Loucy (cell line): ENCODE measurements around the gene BRIP1.
"Not testable (repeated sequence)": the region's sequence is repeated elsewhere in the genome, so short reads cannot be mapped to it uniquely, and the experiment has no call there.

Experiments used
- H2AFZ ChIP-seq: fragments of 200-600 bp; sonication (generic); 2 replicates; pipeline ENCODE4 v1.6.0; 2016; ENCODE audit warnings: antibody characterized with exemption, mild to moderate bottlenecking, low read length, moderate library complexity
- H3F3A ChIP-seq: fragments of 200-600 bp; 2 replicates; pipeline ENCODE4 v1.6.0; 2016; ENCODE audit warnings: antibody characterized with exemption, low read depth, mild to moderate bottlenecking
- H3K27me3 ChIP-seq: fragments of 200-600 bp; sonication (generic); 2 replicates; pipeline ENCODE4 v1.6.1; 2014; ENCODE audit warnings: low read length, mild to moderate bottlenecking; ENCODE audit not compliant: insufficient read depth, poor library complexity, severe bottlenecking
- H3K36me3 ChIP-seq: fragments of 200-600 bp; sonication (generic); 2 replicates; pipeline ENCODE4 v1.6.1; 2016; ENCODE audit warnings: low read length; ENCODE audit not compliant: insufficient read depth
- H3K4me1 ChIP-seq: fragments of 200-600 bp; sonication (generic); 2 replicates; pipeline ENCODE4 v1.5.1; 2014; ENCODE audit warnings: low read length, mild to moderate bottlenecking; ENCODE audit not compliant: insufficient read depth, poor library complexity, severe bottlenecking
- H3K4me2 ChIP-seq: fragments of 200-600 bp; sonication (generic); 2 replicates; pipeline ENCODE4 v1.6.0; 2014; ENCODE audit warnings: antibody characterized with exemption, low read length, low read depth, mild to moderate bottlenecking; ENCODE audit not compliant: poor library complexity, severe bottlenecking
- H3K4me3 ChIP-seq: fragments of 200-600 bp; sonication (generic); 2 replicates; pipeline ENCODE4 v1.5.1; 2014; ENCODE audit warnings: low read length, mild to moderate bottlenecking, mixed read lengths; ENCODE audit not compliant: poor library complexity, severe bottlenecking
- H3K79me2 ChIP-seq: fragments of 200-600 bp; sonication (generic); 2 replicates; pipeline ENCODE4 v1.6.1; 2014; ENCODE audit warnings: low read length; ENCODE audit not compliant: insufficient read depth
- H3K9ac ChIP-seq: fragments of 200-600 bp; sonication (generic); 2 replicates; pipeline ENCODE4 v1.6.0; 2014; ENCODE audit warnings: mild to moderate bottlenecking, low read depth, low read length, moderate library complexity; ENCODE audit not compliant: poor library complexity, severe bottlenecking
- H3K9me2 ChIP-seq: fragments of 200-600 bp; sonication (generic); replicated peaks from 2 replicates; pipeline ENCODE4 v1.6.1; 2016; ENCODE audit warnings: low read depth, low read length, mixed read lengths
- H3K9me3 ChIP-seq: fragments of 200-600 bp; sonication (generic); 2 replicates; pipeline ENCODE4 v1.6.1; 2014; ENCODE audit warnings: mild to moderate bottlenecking, antibody characterized with exemption, low read length, low read depth; ENCODE audit not compliant: insufficient read depth
- H4K20me1 ChIP-seq: fragments of 200-600 bp; sonication (generic); 2 replicates; pipeline ENCODE4 v1.6.0; 2014; ENCODE audit warnings: antibody characterized with exemption, low read length, mild to moderate bottlenecking; ENCODE audit not compliant: insufficient read depth, poor library complexity, severe bottlenecking
- EZH2phosphoT487 ChIP-seq: fragments of 200-600 bp; IDR thresholded peaks from 2 replicates; pipeline ENCODE4 v1.6.1; 2018; ENCODE audit warnings: antibody characterized with exemption, mild to moderate bottlenecking, moderate library complexity, borderline replicate concordance
- TF ChIP-seq, protein P1 (sequence below): fragments of 200-600 bp; sonication (generic); conservative IDR thresholded peaks from 2 replicates; pipeline ENCODE4 v1.5.1; 2014; ENCODE audit warnings: mild to moderate bottlenecking, antibody characterized with exemption, low read length

BRIP1 gene

GRCh38 chr17:61862105-61862574 is 1.2 kb downstream of the BRIP1 start:
- TF ChIP-seq, protein P1, sequence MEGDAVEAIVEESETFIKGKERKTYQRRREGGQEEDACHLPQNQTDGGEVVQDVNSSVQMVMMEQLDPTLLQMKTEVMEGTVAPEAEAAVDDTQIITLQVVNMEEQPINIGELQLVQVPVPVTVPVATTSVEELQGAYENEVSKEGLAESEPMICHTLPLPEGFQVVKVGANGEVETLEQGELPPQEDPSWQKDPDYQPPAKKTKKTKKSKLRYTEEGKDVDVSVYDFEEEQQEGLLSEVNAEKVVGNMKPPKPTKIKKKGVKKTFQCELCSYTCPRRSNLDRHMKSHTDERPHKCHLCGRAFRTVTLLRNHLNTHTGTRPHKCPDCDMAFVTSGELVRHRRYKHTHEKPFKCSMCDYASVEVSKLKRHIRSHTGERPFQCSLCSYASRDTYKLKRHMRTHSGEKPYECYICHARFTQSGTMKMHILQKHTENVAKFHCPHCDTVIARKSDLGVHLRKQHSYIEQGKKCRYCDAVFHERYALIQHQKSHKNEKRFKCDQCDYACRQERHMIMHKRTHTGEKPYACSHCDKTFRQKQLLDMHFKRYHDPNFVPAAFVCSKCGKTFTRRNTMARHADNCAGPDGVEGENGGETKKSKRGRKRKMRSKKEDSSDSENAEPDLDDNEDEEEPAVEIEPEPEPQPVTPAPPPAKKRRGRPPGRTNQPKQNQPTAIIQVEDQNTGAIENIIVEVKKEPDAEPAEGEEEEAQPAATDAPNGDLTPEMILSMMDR, result no peak
- TF ChIP-seq EZH2phosphoT487, result no peak
- no peak overlapping the region for H2AFZ ChIP-seq

DNA sequence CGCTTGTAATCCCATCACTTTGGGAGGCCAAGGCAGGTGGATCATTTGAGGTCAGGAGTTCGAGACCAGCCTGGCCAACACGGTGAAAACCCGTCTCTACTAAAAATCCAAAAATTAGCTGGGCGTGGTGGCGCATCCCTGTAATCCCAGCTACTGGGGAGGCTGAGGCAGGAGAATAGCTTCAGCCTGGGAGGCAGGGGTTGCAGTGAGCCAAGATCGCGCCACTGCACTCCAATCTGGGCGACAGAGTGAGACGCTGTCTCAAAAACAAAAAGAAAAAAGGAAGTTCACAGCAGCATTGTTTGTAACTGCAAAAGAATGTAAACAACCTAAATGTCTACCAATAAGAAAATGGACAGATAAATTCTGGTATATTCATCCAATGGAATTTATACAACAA is 2.9 kb downstream of the BRIP1 start:
- H3F3A ChIP-seq, H3K9me2 ChIP-seq, H3K9me3 ChIP-seq, H2AFZ ChIP-seq, H3K27me3 ChIP-seq, H4K20me1 ChIP-seq: not testable (repeated sequence)
- Histone ChIP-seq H3K4me1 (peaks cover 51% of the 10 kb centered on the region), H3K36me3 (peaks cover 11% of the 10 kb centered on the region; the same call in 1 of the 2 replicates), H3K4me3 (peak overlapping the region; percentile 80), H3K9ac (peak overlapping the region; percentile 79), H3K4me2 (peak overlapping the region; percentile 90), H3K79me2 (peaks cover 56% of the 10 kb centered on the region)

More at GRCh38 chr17:61862105-61862574, 1.2 kb downstream of the BRIP1 start:
- Histone ChIP-seq H4K20me1 (peaks cover 9% of the 10 kb centered on the region), H3K4me3 (peak overlapping the region; percentile 80), H3K9me2 (no peaks in the 10 kb centered on the region), H3K27me3 (no peaks in the 10 kb centered on the region), H3K79me2 (peaks cover 43% of the 10 kb centered on the region), H3K4me1 (peaks cover 40% of the 10 kb centered on the region), H3F3A (0 out of 2 replicates have a peak, but pooled peaks cover 3% of the 10 kb centered on the region), H3K4me2 (peak overlapping the region; percentile 90), H3K9me3 (no peaks in the 10 kb centered on the region), H3K9ac (peak overlapping the region; percentile 79), H3K36me3 (peaks cover 5% of the 10 kb centered on the region; the same call in 1 of the 2 replicates)

DNA sequence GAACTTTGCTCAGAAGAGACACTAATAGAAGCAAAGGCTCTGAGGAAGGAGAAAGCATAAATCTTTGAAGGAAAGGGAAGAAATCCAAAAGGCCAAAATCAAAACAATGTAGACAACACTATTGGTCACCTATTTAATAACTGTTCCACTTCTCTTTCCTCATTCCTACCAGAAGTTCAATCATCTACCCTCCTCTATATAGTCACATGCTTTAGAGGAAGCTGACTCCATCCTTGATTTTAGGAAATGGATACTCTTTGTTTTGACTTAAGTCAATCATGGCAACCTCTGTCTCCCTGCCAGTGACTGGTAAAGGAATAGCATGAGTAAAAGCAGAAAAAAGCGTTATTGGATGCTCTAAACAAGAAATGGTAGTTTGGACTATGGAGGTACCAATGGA is 7.3 kb downstream of the BRIP1 start:
- Histone ChIP-seq H2AFZ (no peak overlapping the region), H4K20me1 (peaks cover 9% of the 10 kb centered on the region), H3F3A (0 out of 2 replicates have a peak, but pooled peaks cover 3% of the 10 kb centered on the region), H3K9me2 (no peaks in the 10 kb centered on the region), H3K79me2 (peaks cover 66% of the 10 kb centered on the region), H3K27me3 (no peaks in the 10 kb centered on the region), H3K4me1 (peaks cover 44% of the 10 kb centered on the region), H3K9ac (no peak overlapping the region), H3K4me3 (peak overlapping the region; percentile 7), H3K4me2 (peak overlapping the region; percentile 58), H3K36me3 (peaks cover 25% of the 10 kb centered on the region; the same call in 1 of the 2 replicates), H3K9me3 (no peaks in the 10 kb centered on the region)
- TF ChIP-seq, protein P1, result no peak
- no peak for TF ChIP-seq EZH2phosphoT487

DNA sequence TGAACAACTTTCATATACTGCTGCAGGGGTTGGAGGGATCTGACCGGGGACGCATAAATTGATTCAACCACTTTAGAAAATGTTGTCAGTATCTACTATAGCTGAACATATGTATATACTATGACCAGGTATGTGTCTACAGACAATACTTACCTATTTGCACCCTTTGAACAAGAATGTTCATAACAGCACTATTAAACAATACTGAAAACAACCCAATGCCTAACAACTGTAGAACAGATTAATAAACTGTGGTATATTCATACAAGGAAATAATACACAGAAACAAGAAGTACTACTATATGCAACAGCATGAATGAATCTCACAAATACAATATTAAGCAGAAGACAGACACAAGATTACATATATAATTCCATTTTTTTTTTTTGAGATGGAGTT is 10.5 kb downstream of the BRIP1 start:
- TF ChIP-seq, protein P1, result no peak
- TF ChIP-seq EZH2phosphoT487, result no peak
- 0 out of 2 replicates have a peak, but pooled peaks cover 3% of the 10 kb centered on the region for H3F3A ChIP-seq
- no peak overlapping the region for H3K9ac ChIP-seq
- peaks cover 28% of the 10 kb centered on the region; the same call in 1 of the 2 replicates for H3K36me3 ChIP-seq
- no peaks in the 10 kb centered on the region for H3K9me3 ChIP-seq
- peaks cover 25% of the 10 kb centered on the region for H3K4me1 ChIP-seq
- H3K4me3 ChIP-seq, result no peak overlapping the region
- no peaks in the 10 kb centered on the region for H3K9me2 ChIP-seq
- no peaks in the 10 kb centered on the region for H4K20me1 ChIP-seq
- peak overlapping the region; percentile 48 for H3K4me2 ChIP-seq
- peaks cover 42% of the 10 kb centered on the region for H3K79me2 ChIP-seq
- no peaks in the 10 kb centered on the region for H3K27me3 ChIP-seq
- no peak overlapping the region for H2AFZ ChIP-seq
